Renal cortical epithelial cell (primary cell): ENCODE measurements around the gene SH3RF2. TPM values are rescaled to one million over a fixed set of nuclear protein-coding genes. Genes with fewer than 3 reads are reported as not detected.
A peak's percentile ranks its signal among the peaks of the same experiment; 100 is the strongest.
"Not testable (repeated sequence)": the region's sequence is repeated elsewhere in the genome, so short reads cannot be mapped to it uniquely, and the experiment has no call there.

Source experiments
- DNase-seq: peaks from one replicate; pipeline ENCODE4 v3.0.0-alpha.2; 2011; ENCODE audit warnings: low read depth
- total RNA-seq: library from RNA; depleted of rRNA; stranded (reverse); fragments of >200 nt; gene quantifications from 2 replicates; pipeline ENCODE4 v1.2.3, GENCODE V29; 2014

SH3RF2 gene
- total RNA-seq, 1 donor from 2014 or later = 8.1 TPM

GRCh38 chr5:146079695-146080373, 143.5 kb downstream of the SH3RF2 start:
- DNase-seq = peak; percentile 44

- no peak for DNase-seq
These were observed 145.2 kb downstream of the SH3RF2 start for GRCh38 chr5:146081556-146081955.

GRCh38 chr5:146082798-146083197, 146.4 kb downstream of the SH3RF2 start:
- DNase-seq = no peak

- no peak for DNase-seq
These were observed 148.0 kb downstream of the SH3RF2 start for GRCh38 chr5:146084376-146084775.

GRCh38 chr5:146088098-146088497, 151.7 kb downstream of the SH3RF2 start:
- no peak for DNase-seq

- DNase-seq = no peak
These were observed 152.9 kb downstream of the SH3RF2 start for GRCh38 chr5:146089287-146089686.

- DNase-seq = peak; percentile 12
These were observed 155.5 kb downstream of the SH3RF2 start for GRCh38 chr5:146091881-146092280.

GRCh38 chr5:146098047-146098446, 161.7 kb downstream of the SH3RF2 start:
- no peak for DNase-seq

- no peak for DNase-seq
These were observed 165.3 kb downstream of the SH3RF2 start for GRCh38 chr5:146101646-146102045.

GRCh38 chr5:146103594-146103993, 167.2 kb downstream of the SH3RF2 start:
- peak; percentile 30 for DNase-seq

GRCh38 chr5:146105477-146105876, 169.1 kb downstream of the SH3RF2 start, which contains the start of gene PLAC8L1:
Gene PLAC8L1 (minus strand): TSS chr5:146105577. CDS start chr5:146104311, 1,266 bp downstream.
- no peak for DNase-seq

- DNase-seq = peak; percentile 8
These were observed 171.5 kb downstream of the SH3RF2 start for GRCh38 chr5:146107901-146108300.

- not testable (repeated sequence) for DNase-seq
These were observed 172.5 kb downstream of the SH3RF2 start for GRCh38 chr5:146108870-146109269.

- no peak for DNase-seq
These were observed 173.0 kb downstream of the SH3RF2 start for GRCh38 chr5:146109379-146109778.

GRCh38 chr5:146111409-146111808, 175.0 kb downstream of the SH3RF2 start:
- no peak for DNase-seq

- no peak for DNase-seq
These were observed 176.1 kb downstream of the SH3RF2 start for GRCh38 chr5:146112476-146112875.

Other genes with a start within 250 kb of the SH3RF2 start
- gene PRELID2, start 101.2 kb upstream of the SH3RF2 start, total RNA-seq = 24.8 and 43.1 TPM in 2 replicates
- gene GRXCR2, start 63.6 kb upstream of the SH3RF2 start, total RNA-seq = not detected in 2 replicates
- not detected in 2 replicates for gene PLAC8L1, start 169.0 kb downstream of the SH3RF2 start, total RNA-seq
- gene LARS1, start 246.1 kb downstream of the SH3RF2 start, total RNA-seq = 132 and 139 TPM in 2 replicates